GM12873 (cell line): Measurements from ENCODE around the gene CD81.

Experiments
- TF ChIP-seq, protein P1 (sequence below): IDR thresholded peaks from 2 replicates; pipeline ENCODE4 v1.5.1; 2012; ENCODE audit warnings: low read depth, mild to moderate bottlenecking, moderate library complexity, low read length, control low read depth; ENCODE audit not compliant: insufficient read depth; ENCODE audit errors: missing control alignments

CD81 gene

DNA sequence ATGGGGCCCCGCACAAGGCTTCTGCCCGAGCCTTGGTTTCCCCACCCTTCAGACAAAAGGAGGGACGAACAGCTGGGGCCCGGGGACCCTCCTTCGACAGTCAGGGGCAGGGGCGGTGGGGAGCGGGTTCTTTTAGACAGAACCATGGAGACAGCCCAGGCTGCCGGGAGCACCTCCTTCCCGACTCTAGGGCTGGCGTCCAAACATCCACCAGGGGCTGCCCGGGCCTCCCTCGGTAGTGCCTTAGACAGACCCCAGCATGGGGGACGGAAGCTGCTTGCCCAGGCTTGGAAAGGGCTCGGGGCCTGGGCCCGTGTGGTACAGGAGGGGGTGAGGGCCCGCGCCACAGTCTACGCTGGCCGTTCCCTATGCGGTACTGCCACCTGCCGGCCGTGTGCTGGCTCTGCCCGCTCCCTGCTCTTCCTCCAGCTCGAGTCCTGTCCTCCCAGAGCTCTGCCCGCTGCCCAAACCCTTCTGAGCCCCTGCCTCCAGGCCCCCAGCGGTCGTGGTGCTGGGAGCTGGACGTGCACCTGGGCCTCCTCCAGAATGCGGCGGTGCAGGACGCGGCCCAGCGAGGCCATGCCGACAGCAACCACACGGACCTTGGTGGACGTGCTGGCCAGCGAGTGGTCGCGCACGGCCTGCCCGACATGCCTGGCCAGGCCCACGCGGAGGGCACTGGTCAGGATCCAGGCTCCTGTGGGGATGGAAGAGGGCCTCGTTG, 43.6 kb downstream of the CD81 start:
- TF ChIP-seq, protein P1, sequence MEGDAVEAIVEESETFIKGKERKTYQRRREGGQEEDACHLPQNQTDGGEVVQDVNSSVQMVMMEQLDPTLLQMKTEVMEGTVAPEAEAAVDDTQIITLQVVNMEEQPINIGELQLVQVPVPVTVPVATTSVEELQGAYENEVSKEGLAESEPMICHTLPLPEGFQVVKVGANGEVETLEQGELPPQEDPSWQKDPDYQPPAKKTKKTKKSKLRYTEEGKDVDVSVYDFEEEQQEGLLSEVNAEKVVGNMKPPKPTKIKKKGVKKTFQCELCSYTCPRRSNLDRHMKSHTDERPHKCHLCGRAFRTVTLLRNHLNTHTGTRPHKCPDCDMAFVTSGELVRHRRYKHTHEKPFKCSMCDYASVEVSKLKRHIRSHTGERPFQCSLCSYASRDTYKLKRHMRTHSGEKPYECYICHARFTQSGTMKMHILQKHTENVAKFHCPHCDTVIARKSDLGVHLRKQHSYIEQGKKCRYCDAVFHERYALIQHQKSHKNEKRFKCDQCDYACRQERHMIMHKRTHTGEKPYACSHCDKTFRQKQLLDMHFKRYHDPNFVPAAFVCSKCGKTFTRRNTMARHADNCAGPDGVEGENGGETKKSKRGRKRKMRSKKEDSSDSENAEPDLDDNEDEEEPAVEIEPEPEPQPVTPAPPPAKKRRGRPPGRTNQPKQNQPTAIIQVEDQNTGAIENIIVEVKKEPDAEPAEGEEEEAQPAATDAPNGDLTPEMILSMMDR: peak; percentile 96

DNA sequence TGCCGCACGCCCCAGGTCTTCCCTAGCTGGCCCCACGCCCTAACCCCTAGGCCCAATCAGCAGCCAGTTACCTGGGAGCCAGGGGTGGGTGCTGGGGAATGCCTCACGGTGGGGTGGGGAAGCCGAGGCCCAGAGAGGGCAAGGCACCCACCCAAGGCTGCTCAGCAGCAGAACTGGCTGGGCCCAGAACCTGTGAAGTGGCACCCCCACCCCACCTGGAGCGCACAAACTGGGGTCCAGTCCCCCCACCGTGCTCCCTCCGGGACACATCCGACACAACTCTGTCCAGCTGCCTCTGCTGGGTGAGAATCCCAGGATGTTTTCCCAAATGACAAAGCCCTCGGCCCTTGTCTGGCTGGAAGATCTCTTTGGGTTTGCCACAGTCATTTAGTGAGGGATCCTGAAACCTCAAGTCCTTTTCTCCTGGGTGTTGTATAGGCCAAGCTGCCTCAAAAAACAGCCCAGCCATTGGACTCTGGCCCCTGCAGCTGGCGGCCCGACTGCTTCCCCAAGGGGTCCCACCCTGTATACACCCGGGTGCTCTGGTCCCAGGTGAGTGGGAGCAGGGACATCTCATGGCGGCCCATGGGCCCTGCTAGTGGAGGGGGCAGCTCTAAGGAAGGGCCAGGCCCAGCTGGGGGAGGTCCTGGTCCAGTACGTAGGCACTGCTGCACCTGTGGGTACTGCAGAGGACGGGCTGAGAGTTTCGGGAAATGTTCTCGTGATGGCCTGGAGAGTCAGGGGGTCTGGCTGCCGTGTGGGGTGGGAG, 44.3 kb downstream of the CD81 start:
- TF ChIP-seq, protein P1: no peak

DNA sequence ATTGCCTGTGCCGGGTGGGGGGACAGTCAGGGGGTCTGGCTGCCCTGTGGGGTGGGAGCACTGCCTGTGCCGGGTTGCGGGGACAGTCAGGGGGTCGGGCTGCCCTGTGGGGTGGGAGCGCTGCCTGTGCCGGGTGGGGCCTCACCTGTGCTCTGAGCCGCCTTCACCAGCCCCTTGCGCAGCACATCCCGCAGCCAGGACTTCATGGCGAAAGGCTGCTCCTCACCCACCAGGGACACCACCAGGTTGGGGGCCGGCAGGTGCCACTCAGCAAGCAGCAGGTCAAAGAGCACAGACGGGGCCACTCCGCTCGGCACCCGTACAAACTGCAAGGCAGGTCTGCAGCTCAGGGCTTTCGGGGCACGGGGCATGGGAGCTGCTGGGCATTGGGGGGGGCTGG, 44.9 kb downstream of the CD81 start:
- TF ChIP-seq, protein P1: no peak

DNA sequence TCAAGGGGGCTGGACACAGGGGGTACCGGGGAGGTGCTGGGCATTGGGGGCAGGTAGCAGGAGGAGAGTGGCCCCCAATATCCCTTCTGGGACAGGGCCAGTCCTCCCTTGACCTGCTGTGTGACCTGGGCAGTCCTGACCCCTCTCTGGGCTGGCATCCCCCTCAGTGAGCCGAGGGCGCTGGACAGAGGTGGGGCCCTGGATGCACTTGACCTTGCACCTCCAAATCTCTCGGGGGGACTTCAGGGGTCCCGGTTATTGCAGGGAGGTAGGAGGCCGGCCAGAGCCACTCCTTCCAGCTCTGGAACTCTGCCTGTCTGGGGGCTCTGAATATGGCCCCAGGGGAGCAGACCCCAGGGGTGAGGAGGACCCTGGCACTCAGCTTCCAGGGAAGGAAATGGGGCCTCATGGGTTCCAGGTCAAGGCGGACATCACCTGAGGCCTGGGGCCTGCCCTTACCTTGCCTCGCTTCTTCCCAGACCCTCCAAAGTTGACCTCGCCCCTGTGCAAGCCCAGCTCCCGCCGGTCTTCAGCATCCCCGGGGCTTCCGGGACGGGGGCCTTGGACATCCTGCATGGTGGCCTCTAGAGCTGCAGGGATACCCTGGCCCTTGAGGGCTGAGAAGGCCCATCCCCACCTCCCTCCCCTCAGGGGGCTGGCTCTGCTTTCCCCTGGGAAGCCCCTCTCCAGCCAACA, 45.5 kb downstream of the CD81 start:
- TF ChIP-seq, protein P1: no peak

DNA sequence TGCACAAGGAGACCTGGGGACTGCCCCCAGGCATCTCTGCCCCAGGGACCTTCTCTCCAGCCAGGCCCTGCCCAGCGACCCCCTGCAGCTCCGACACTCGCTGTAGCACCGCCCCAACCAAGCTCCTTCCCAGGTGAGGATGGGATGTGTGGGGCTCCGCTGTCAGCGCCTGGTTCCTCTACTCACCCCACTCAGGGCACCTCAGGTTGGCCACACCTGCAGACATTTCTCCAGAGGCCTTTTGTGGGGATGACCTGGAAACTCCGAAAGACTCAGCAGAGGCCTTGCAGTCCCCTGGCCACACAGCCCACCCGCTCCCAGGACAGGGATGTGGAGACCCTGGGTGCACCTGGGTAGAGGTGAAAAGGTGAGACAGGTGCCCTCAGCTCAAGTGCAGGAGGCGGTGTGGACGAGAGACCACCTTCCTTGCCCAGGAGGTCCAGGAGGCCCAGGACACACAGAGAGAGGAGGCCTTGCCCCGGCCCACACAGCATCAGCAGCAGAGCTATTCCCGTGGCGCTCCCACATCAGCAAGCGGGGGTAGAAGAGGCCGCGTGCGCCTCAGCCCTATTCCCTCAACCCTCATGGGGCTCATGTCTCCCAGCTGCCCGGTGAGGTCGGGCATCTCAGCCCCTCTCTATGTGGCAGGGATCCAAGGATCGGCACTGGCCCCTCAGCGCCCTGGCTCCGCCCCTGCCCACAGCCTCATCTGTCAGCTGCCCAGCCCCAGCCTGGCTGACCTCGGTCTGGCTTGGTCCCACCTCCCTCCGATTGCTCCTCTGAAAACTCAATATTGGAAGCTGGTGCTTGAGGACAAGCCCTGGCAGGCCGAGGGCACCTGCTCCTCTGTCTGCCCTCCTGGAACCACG, 46.3 kb downstream of the CD81 start:
- TF ChIP-seq, protein P1: no peak

DNA sequence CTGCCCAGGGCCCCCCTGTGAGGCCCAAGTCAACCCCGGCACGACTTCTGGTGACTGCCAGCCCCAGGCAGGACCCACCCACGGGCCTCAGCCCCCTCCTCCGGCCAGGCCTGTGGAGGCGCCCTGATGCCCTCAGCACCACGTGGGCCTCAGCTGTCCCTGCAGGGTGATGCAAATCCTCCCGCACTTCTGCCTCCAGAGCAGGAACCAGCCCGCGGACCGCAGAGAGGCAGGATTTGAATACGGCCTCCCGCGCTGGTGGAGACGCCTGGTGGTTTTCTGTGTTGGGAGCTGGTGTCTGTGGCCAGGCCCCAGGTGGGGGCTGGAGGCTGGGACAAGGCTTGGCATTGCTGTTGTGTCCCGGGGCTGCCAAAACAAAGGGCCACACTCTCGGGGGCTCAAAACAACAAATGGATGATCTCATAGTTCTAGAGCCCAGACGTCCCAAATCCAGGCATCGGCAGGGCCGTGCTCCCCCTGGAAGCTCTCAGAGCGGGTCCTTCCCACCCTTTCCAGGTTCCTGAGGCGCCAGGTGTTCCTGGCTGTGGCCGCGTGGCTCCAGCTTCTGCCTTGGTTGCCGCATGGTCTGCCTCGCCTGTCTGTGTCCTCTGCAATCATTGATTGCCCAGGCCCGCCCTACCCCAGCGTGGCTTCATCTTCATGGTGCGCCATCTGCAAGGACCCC, 47.8 kb downstream of the CD81 start:
- TF ChIP-seq, protein P1: no peak
